NCI-H2029 (cell line): ENCODE results near the gene TBC1D23.

ENCODE experiments used
- DNase-seq: peaks from one replicate; lab custom pipeline; 2025; lab: John Stamatoyannopoulos, UW

Gene TBC1D23

GRCh38 chr3:100352296-100353231 lies 91.8 kb downstream of the TBC1D23 start:
- no peak for DNase-seq

- DNase-seq: no peak
These were observed 94.1 kb downstream of the TBC1D23 start for GRCh38 chr3:100354850-100355249.

GRCh38 chr3:100358413-100358812 lies 97.6 kb downstream of the TBC1D23 start:
- no peak for DNase-seq

- DNase-seq: no peak
These were observed 98.2 kb downstream of the TBC1D23 start for GRCh38 chr3:100359035-100359434.

- peak; percentile 6 for DNase-seq
These were observed 100.1 kb downstream of the TBC1D23 start for GRCh38 chr3:100360757-100361496.

- no peak for DNase-seq
These were observed 101.1 kb downstream of the TBC1D23 start for GRCh38 chr3:100361897-100362296.

- no peak for DNase-seq
These were observed 103.6 kb downstream of the TBC1D23 start for GRCh38 chr3:100364421-100364820.

- DNase-seq: no peak
These were observed 105.6 kb downstream of the TBC1D23 start for GRCh38 chr3:100366424-100366823.

- DNase-seq: no peak
These were observed 107.6 kb downstream of the TBC1D23 start for GRCh38 chr3:100368441-100368840.

GRCh38 chr3:100370756-100371155 lies 110.0 kb downstream of the TBC1D23 start:
- no peak for DNase-seq

- DNase-seq: no peak
These were observed 113.7 kb downstream of the TBC1D23 start for GRCh38 chr3:100374521-100374920.
